ENCODE results near the gene TARS1. TPM values are rescaled to one million over a fixed set of nuclear protein-coding genes. Genes with fewer than 3 reads are reported as not detected.
A peak's percentile ranks its signal among the peaks of the same experiment; 100 is the strongest.
"Not testable (repeated sequence)": the region's sequence is repeated elsewhere in the genome, so short reads cannot be mapped to it uniquely, and the experiment has no call there.

The TARS1 gene
- total and polyA plus RNA-seq, 2 of the 8 experiments (the other 6 are each of a cell fraction or from before 2014, with no cell fraction given), result 94.4 to 445 TPM

GRCh38 chr5:33435893-33436490 lies 4.8 kb upstream of the TARS1 start:
- peak; percentile 87 for FAIRE-seq

More at GRCh38 chr5:33435893-33436490, 4.8 kb upstream of the TARS1 start:
- not testable (repeated sequence) for H3K27me3 ChIP-seq (replicated peaks in 1 of 4; ENCODE audit: control insufficient read depth in 3 of 4, extremely low read depth in 1 of 4, insufficient read depth in 3 of 4, low read length in 3 of 4); H4K5ac ChIP-seq (ENCODE audit: insufficient read length, low read depth, low read length); H4K8ac ChIP-seq (ENCODE audit: extremely low read depth, insufficient read depth, low read length); H2BK12ac ChIP-seq (ENCODE audit: low read depth, low read length); H3K79me1 ChIP-seq (ENCODE audit: low read depth, low read length); H2AK5ac ChIP-seq (ENCODE audit: low read depth, low read length); H3K4me3 ChIP-seq (ENCODE audit: extremely low read depth in 1 of 4, insufficient read depth in 2 of 4, low read depth in 3 of 4, low read length in 4 of 4); H3K14ac ChIP-seq (ENCODE audit: insufficient read length); H3K4ac ChIP-seq (replicated peaks; ENCODE audit: insufficient read length, low read depth, low read length); H3K23me2 ChIP-seq (ENCODE audit: low read depth, low read length); H3K18ac ChIP-seq (ENCODE audit: extremely low read depth, low read length); H3K4me2 ChIP-seq (ENCODE audit: insufficient read depth in 1 of 2, low read depth in 2 of 2, low read length in 2 of 2); H2AFZ ChIP-seq (ENCODE audit: low read length); H2BK5ac ChIP-seq (ENCODE audit: low read depth, low read length); H2BK120ac ChIP-seq (replicated peaks; ENCODE audit: low read depth, low read length); H4K20me1 ChIP-seq (replicated peaks in 1 of 2; ENCODE audit: control insufficient read depth in 1 of 2, insufficient read depth in 2 of 2, low read length in 2 of 2); H3K4me1 ChIP-seq (replicated peaks in 1 of 4; ENCODE audit: control insufficient read depth in 3 of 4, insufficient read depth in 4 of 4, low read length in 3 of 4); H3K27ac ChIP-seq (ENCODE audit: low read depth, low read length); H2BK20ac ChIP-seq (ENCODE audit: low read length); H3K23ac ChIP-seq (ENCODE audit: insufficient read length); H3K36me3 ChIP-seq (ENCODE audit: control insufficient read depth in 2 of 4, insufficient read depth in 4 of 4, low read length in 3 of 4); H2BK15ac ChIP-seq (ENCODE audit: low read length); H3K56ac ChIP-seq (replicated peaks; ENCODE audit: insufficient read length, low read depth, low read length); H3K9ac ChIP-seq (replicated peaks in 1 of 4; ENCODE audit: extremely low read depth in 1 of 4, low read depth in 3 of 4, low read length in 3 of 4); H3K9me3 ChIP-seq (ENCODE audit: insufficient read depth in 2 of 2, low read depth in 1 of 2, low read length in 1 of 2); H4K91ac ChIP-seq (replicated peaks; ENCODE audit: insufficient read length, low read length)
- 52% methylated on average over 5 of the region's 5 CpGs; no CpG with 5 or more reads in 1 of the 2 experiments for WGBS, 2 experiments (ENCODE audit: extremely low coverage in 1 of 2, insufficient coverage in 1 of 2, insufficient read length in 1 of 2, insufficient replicate concordance in 2 of 2, low coverage in 1 of 2, low lambda C conversion rate in 2 of 2, missing lambda C conversion rate in 1 of 2)
- DNase-seq (ENCODE audit: low read depth in 1 of 2, low spot score in 2 of 2), result peak in 1 of 2 experiments; percentile 61
- TF ChIP-seq TEAD4 (IDR thresholded peaks at IDR 0.05; ENCODE audit: low read depth, low read length), result peak; percentile 84
- TF ChIP-seq RAD21 (IDR thresholded peaks at IDR 0.05 in 1 of 2, conservative IDR thresholded peaks at IDR 0.05 in 1 of 2; ENCODE audit: low read depth in 2 of 2, low read length in 2 of 2), result peak; percentile 88 to 89
- TF ChIP-seq CTCF (IDR thresholded peaks at IDR 0.05; ENCODE audit: control extremely low read depth in 1 of 3, insufficient read depth in 1 of 3, low read depth in 1 of 3, low read length in 3 of 3), result peak; percentile 45 to 82 (median 77)
- ChIA-PET POLR2A (ENCODE audit: partially characterized antibody) (interaction anchor here (0.6 to 1.4 kb wide), 3 partner anchors 10 to 35 kb away, joined by 3 to 7 read pairs (median 3); no protein-coding TSS in a partner anchor), CTCF (ENCODE audit: partially characterized antibody) (interaction anchor here (0.5 to 2.5 kb wide), 15 partner anchors 12 to 921 kb away, joined by 3 to 9 read pairs (median 4); no protein-coding TSS in a partner anchor)
- H3K79me2 ChIP-seq (ENCODE audit: control insufficient read depth in 1 of 2, insufficient read depth in 2 of 2, low read length in 2 of 2), result peaks cover 0 to 28% of the 10 kb centered on the region in 2 experiments; a peak in 2 of 4 replicates
